Measurements from ENCODE around the gene STK39.

The STK39 gene

GRCh38 chr2:168035458-168035857 is 211.9 kb downstream of the STK39 start:
- no peak overlapping the region for H2BK15ac ChIP-seq (ENCODE audit: low read depth, poor library complexity, severe bottlenecking)
- H3K14ac ChIP-seq (ENCODE audit: low read length in 2 of 2): no peak overlapping the region
- H2BK120ac ChIP-seq (ENCODE audit: low read depth, low read length): no peak overlapping the region
- 99% methylated on average over 5 of the region's 5 CpGs for whole genome bisulfite sequencing
- H4K91ac ChIP-seq (ENCODE audit: low read length): no peak overlapping the region
- no peak overlapping the region for H2AK5ac ChIP-seq (ENCODE audit: low read length, severe bottlenecking)
- H3K27ac ChIP-seq (ENCODE audit: low read length, poor library complexity, severe bottlenecking): no peak overlapping the region
- peaks cover 2 to 19% of the 10 kb centered on the region in 2 experiments for H3K36me3 ChIP-seq (ENCODE audit: control insufficient read depth in 1 of 2, insufficient read depth in 2 of 2, low read depth in 1 of 2, low read length in 2 of 2)
- peaks cover 2% of the 10 kb centered on the region for H3K79me1 ChIP-seq (replicated peaks; ENCODE audit: low read length, poor library complexity, severe bottlenecking)
- H2BK5ac ChIP-seq (ENCODE audit: low read depth, low read length, poor library complexity, severe bottlenecking): no peak overlapping the region
- no peak overlapping the region for H4K8ac ChIP-seq (ENCODE audit: low read length)
- no peak overlapping the region for H2BK12ac ChIP-seq (ENCODE audit: low read length in 2 of 2)
- H2AFZ ChIP-seq (ENCODE audit: low read depth, low read length): no peak overlapping the region
- no peak overlapping the region for H3K4ac ChIP-seq (ENCODE audit: low read depth in 1 of 2, low read length in 2 of 2)
- H3K18ac ChIP-seq (ENCODE audit: low read depth in 1 of 2, low read length in 2 of 2): no peak overlapping the region
- no peak overlapping the region for H3K9ac ChIP-seq (ENCODE audit: low read length)
- H3K4me1 ChIP-seq (ENCODE audit: control insufficient read depth, insufficient read depth, low read depth, low read length): peaks cover 2% of the 10 kb centered on the region
- no peak overlapping the region for H3K4me3 ChIP-seq (ENCODE audit: insufficient read depth in 1 of 2, low read depth in 1 of 2, low read length in 2 of 2)
- no peaks in the 10 kb centered on the region for H3K9me3 ChIP-seq (ENCODE audit: control insufficient read depth, low read length)
- H3K27me3 ChIP-seq (ENCODE audit: control insufficient read depth in 1 of 2, insufficient read depth in 1 of 2, low read length in 2 of 2): no peaks in the 10 kb centered on the region
- DNase-seq: no peak
- no peak overlapping the region for H3K23ac ChIP-seq (ENCODE audit: low read length in 2 of 2)
- H3K4me2 ChIP-seq (ENCODE audit: low read length, poor library complexity, severe bottlenecking): no peak overlapping the region

- no peak overlapping the region for H3K23ac ChIP-seq (ENCODE audit: low read length in 2 of 2)
- no peak overlapping the region for H2BK120ac ChIP-seq (ENCODE audit: low read depth, low read length)
- H2BK5ac ChIP-seq (ENCODE audit: low read depth, low read length, poor library complexity, severe bottlenecking): no peak overlapping the region
- no peak overlapping the region for H2AFZ ChIP-seq (ENCODE audit: low read depth, low read length)
- no peak overlapping the region for H3K27ac ChIP-seq (ENCODE audit: low read length, poor library complexity, severe bottlenecking)
- no peak overlapping the region for H3K4me2 ChIP-seq (ENCODE audit: low read length, poor library complexity, severe bottlenecking)
- H3K4me3 ChIP-seq (ENCODE audit: insufficient read depth in 1 of 2, low read depth in 1 of 2, low read length in 2 of 2): no peak overlapping the region
- peaks cover 2% of the 10 kb centered on the region for H3K4me1 ChIP-seq (ENCODE audit: control insufficient read depth, insufficient read depth, low read depth, low read length)
- H3K36me3 ChIP-seq (ENCODE audit: control insufficient read depth in 1 of 2, insufficient read depth in 2 of 2, low read depth in 1 of 2, low read length in 2 of 2): peaks cover 2 to 19% of the 10 kb centered on the region in 2 experiments
- no peak overlapping the region for H3K4ac ChIP-seq (ENCODE audit: low read depth in 1 of 2, low read length in 2 of 2)
- 100% methylated on average over 5 of the region's 5 CpGs for WGBS
- no peak overlapping the region for H4K8ac ChIP-seq (ENCODE audit: low read length)
- H3K9me3 ChIP-seq (ENCODE audit: control insufficient read depth, low read length): no peaks in the 10 kb centered on the region
- H3K27me3 ChIP-seq (ENCODE audit: control insufficient read depth in 1 of 2, insufficient read depth in 1 of 2, low read length in 2 of 2): no peaks in the 10 kb centered on the region
- no peak for DNase-seq
- H3K79me1 ChIP-seq (replicated peaks; ENCODE audit: low read length, poor library complexity, severe bottlenecking): peaks cover 2% of the 10 kb centered on the region
- no peak overlapping the region for H3K18ac ChIP-seq (ENCODE audit: low read depth in 1 of 2, low read length in 2 of 2)
- no peak overlapping the region for H2AK5ac ChIP-seq (ENCODE audit: low read length, severe bottlenecking)
- no peak overlapping the region for H3K9ac ChIP-seq (ENCODE audit: low read length)
- no peak overlapping the region for H3K14ac ChIP-seq (ENCODE audit: low read length in 2 of 2)
- H4K91ac ChIP-seq (ENCODE audit: low read length): no peak overlapping the region
- H2BK15ac ChIP-seq (ENCODE audit: low read depth, poor library complexity, severe bottlenecking): no peak overlapping the region
- no peak overlapping the region for H2BK12ac ChIP-seq (ENCODE audit: low read length in 2 of 2)
Measured at GRCh38 chr2:168034616-168035015, 212.8 kb downstream of the STK39 start.

- no peaks in the 10 kb centered on the region for H3K27me3 ChIP-seq (ENCODE audit: control insufficient read depth in 1 of 2, insufficient read depth in 1 of 2, low read length in 2 of 2)
- no peak overlapping the region for H4K8ac ChIP-seq (ENCODE audit: low read length)
- no peak overlapping the region for H2AFZ ChIP-seq (ENCODE audit: low read depth, low read length)
- H3K4me2 ChIP-seq (ENCODE audit: low read length, poor library complexity, severe bottlenecking): no peak overlapping the region
- H2BK12ac ChIP-seq (ENCODE audit: low read length in 2 of 2): no peak overlapping the region
- H3K27ac ChIP-seq (ENCODE audit: low read length, poor library complexity, severe bottlenecking): no peak overlapping the region
- no peak overlapping the region for H4K91ac ChIP-seq (ENCODE audit: low read length)
- H3K4ac ChIP-seq (ENCODE audit: low read depth in 1 of 2, low read length in 2 of 2): no peak overlapping the region
- H3K36me3 ChIP-seq (ENCODE audit: control insufficient read depth in 1 of 2, insufficient read depth in 2 of 2, low read depth in 1 of 2, low read length in 2 of 2): peaks cover 2 to 19% of the 10 kb centered on the region in 2 experiments
- no peak for DNase-seq
- H3K14ac ChIP-seq (ENCODE audit: low read length in 2 of 2): no peak overlapping the region
- no peak overlapping the region for H2AK5ac ChIP-seq (ENCODE audit: low read length, severe bottlenecking)
- 100% methylated on average over 1 of the region's 1 CpG for WGBS
- no peak overlapping the region for H2BK120ac ChIP-seq (ENCODE audit: low read depth, low read length)
- H3K4me3 ChIP-seq (ENCODE audit: insufficient read depth in 1 of 2, low read depth in 1 of 2, low read length in 2 of 2): no peak overlapping the region
- peaks cover 2% of the 10 kb centered on the region for H3K79me1 ChIP-seq (replicated peaks; ENCODE audit: low read length, poor library complexity, severe bottlenecking)
- H2BK15ac ChIP-seq (ENCODE audit: low read depth, poor library complexity, severe bottlenecking): no peak overlapping the region
- H3K9ac ChIP-seq (ENCODE audit: low read length): no peak overlapping the region
- no peak overlapping the region for H3K23ac ChIP-seq (ENCODE audit: low read length in 2 of 2)
- no peak overlapping the region for H2BK5ac ChIP-seq (ENCODE audit: low read depth, low read length, poor library complexity, severe bottlenecking)
- H3K9me3 ChIP-seq (ENCODE audit: control insufficient read depth, low read length): no peaks in the 10 kb centered on the region
- H3K4me1 ChIP-seq (ENCODE audit: control insufficient read depth, insufficient read depth, low read depth, low read length): peaks cover 2% of the 10 kb centered on the region
- H3K18ac ChIP-seq (ENCODE audit: low read depth in 1 of 2, low read length in 2 of 2): no peak overlapping the region
Measured at GRCh38 chr2:168033966-168034365, 213.4 kb downstream of the STK39 start.

GRCh38 chr2:168032091-168032490 is 215.3 kb downstream of the STK39 start:
- Histone ChIP-seq H3K4me2 (ENCODE audit: low read length, poor library complexity, severe bottlenecking) (no peak overlapping the region), H3K27me3 (ENCODE audit: control insufficient read depth in 1 of 2, insufficient read depth in 1 of 2, low read length in 2 of 2) (no peaks in the 10 kb centered on the region), H2BK12ac (ENCODE audit: low read length in 2 of 2) (no peak overlapping the region), H3K23ac (ENCODE audit: low read length in 2 of 2) (no peak overlapping the region), H3K36me3 (ENCODE audit: control insufficient read depth in 1 of 2, insufficient read depth in 2 of 2, low read depth in 1 of 2, low read length in 2 of 2) (peaks cover 2 to 23% of the 10 kb centered on the region in 2 experiments), H3K9me3 (ENCODE audit: control insufficient read depth, low read length) (no peaks in the 10 kb centered on the region), H4K8ac (ENCODE audit: low read length) (no peak overlapping the region), H3K79me1 (replicated peaks; ENCODE audit: low read length, poor library complexity, severe bottlenecking) (peaks cover 6% of the 10 kb centered on the region), H2BK5ac (ENCODE audit: low read depth, low read length, poor library complexity, severe bottlenecking) (no peak overlapping the region), H3K27ac (ENCODE audit: low read length, poor library complexity, severe bottlenecking) (no peak overlapping the region), H3K9ac (ENCODE audit: low read length) (no peak overlapping the region), H2AFZ (ENCODE audit: low read depth, low read length) (no peak overlapping the region), H2AK5ac (ENCODE audit: low read length, severe bottlenecking) (no peak overlapping the region), H3K4me3 (ENCODE audit: insufficient read depth in 1 of 2, low read depth in 1 of 2, low read length in 2 of 2) (no peak overlapping the region), H2BK120ac (ENCODE audit: low read depth, low read length) (no peak overlapping the region), H3K18ac (ENCODE audit: low read depth in 1 of 2, low read length in 2 of 2) (no peak overlapping the region), H4K91ac (ENCODE audit: low read length) (no peak overlapping the region), H2BK15ac (ENCODE audit: low read depth, poor library complexity, severe bottlenecking) (no peak overlapping the region), H3K14ac (ENCODE audit: low read length in 2 of 2) (no peak overlapping the region), H3K4ac (ENCODE audit: low read depth in 1 of 2, low read length in 2 of 2) (no peak overlapping the region), H3K4me1 (ENCODE audit: control insufficient read depth, insufficient read depth, low read depth, low read length) (peaks cover 2% of the 10 kb centered on the region)
- 99% methylated on average over 3 of the region's 3 CpGs for WGBS
- DNase-seq: no peak

Data from mesenchymal stem cell (in vitro differentiated cells and primary cell).